Calu3 (cell line): Measurements from ENCODE around the gene CCND3. TPM values are rescaled to one million over a fixed set of nuclear protein-coding genes. Genes with fewer than 3 reads are reported as not detected.

Source experiments
- BruUV-seq: library from RNA; stranded (reverse); fragments of 400-500 nt; replicated peaks from 2 replicates; lab custom pipeline; 2021; lab: Mats Ljungman, UMichigan
- CTCF ChIA-PET: fragments of 300-600 bp; sonication (Branson Sonifier 250); formaldehyde crosslinking; loops from one replicate; lab custom pipeline; 2022; ENCODE audit warnings: antibody characterized with exemption; lab: Charles Lee
- DNase-seq: peaks from one replicate; pipeline ENCODE4 v3.0.0; 2022
- H3K27ac Mint-ChIP-seq: one replicate; pipeline ENCODE4 v1.8.0; 2022; ENCODE audit warnings: mixed read lengths; ENCODE audit not compliant: unreplicated experiment
- H3K27me3 Mint-ChIP-seq: one replicate; pipeline ENCODE4 v1.8.0; 2022; ENCODE audit warnings: mixed read lengths; ENCODE audit not compliant: unreplicated experiment
- H3K36me3 Mint-ChIP-seq: one replicate; pipeline ENCODE4 v1.8.0; 2022; ENCODE audit warnings: mild to moderate bottlenecking, moderate library complexity, mixed read lengths; ENCODE audit not compliant: insufficient read depth, unreplicated experiment
- H3K4me1 Mint-ChIP-seq: one replicate; pipeline ENCODE4 v1.8.0; 2022; ENCODE audit warnings: mild to moderate bottlenecking, low read depth, mixed read lengths; ENCODE audit not compliant: unreplicated experiment
- H3K4me3 Mint-ChIP-seq: one replicate; pipeline ENCODE4 v1.8.0; 2022; ENCODE audit warnings: mild to moderate bottlenecking, low read depth, moderate library complexity, mixed read lengths; ENCODE audit not compliant: unreplicated experiment
- H3K9me3 Mint-ChIP-seq: one replicate; pipeline ENCODE4 v1.8.0; 2022; ENCODE audit warnings: low read depth, mixed read lengths; ENCODE audit not compliant: unreplicated experiment
- CTCF ChIP-seq: fragments of 200-600 bp; IDR thresholded peaks from one replicate; pipeline ENCODE4 v1.8.0; 2022; ENCODE audit warnings: antibody characterized with exemption; ENCODE audit not compliant: unreplicated experiment
- intact Hi-C: fragments of 100-400 bp; cut with micrococcal nuclease; formaldehyde crosslinking; loops from one replicate; pipeline ENCODE4 v1.10.0; 2022; ENCODE audit not compliant: unreplicated experiment
- total RNA-seq: library from RNA; stranded (reverse); gene quantifications from 2 replicates; pipeline ENCODE4 v1.2.3, GENCODE V29; 2022

Gene CCND3
- total RNA-seq, 1 experiment from 2014 or later, result 77.4 TPM

- no peaks in the 10 kb centered on the region for H3K36me3 Mint-ChIP-seq
- no peak overlapping the region for H3K27ac Mint-ChIP-seq
- intact Hi-C loops, result no loop called here
- H3K4me3 Mint-ChIP-seq, result no peak overlapping the region
- no peaks in the 10 kb centered on the region for H3K27me3 Mint-ChIP-seq
- BruUV-seq, result no TSS peak
- H3K4me1 Mint-ChIP-seq, result peaks cover 18% of the 10 kb centered on the region
- no peaks in the 10 kb centered on the region for H3K9me3 Mint-ChIP-seq
- CTCF ChIA-PET, result no interaction called here
- no peak for TF ChIP-seq CTCF
- DNase-seq, result no peak
Observed at GRCh38 chr6:41975276-41975675, 33.7 kb upstream of the CCND3 start.

- Mint-ChIP-seq H3K4me3 (no peak overlapping the region), H3K27me3 (no peaks in the 10 kb centered on the region), H3K27ac (no peak overlapping the region), H3K4me1 (peaks cover 20% of the 10 kb centered on the region), H3K36me3 (no peaks in the 10 kb centered on the region), H3K9me3 (no peaks in the 10 kb centered on the region)
- BruUV-seq, result no TSS peak
- no peak for TF ChIP-seq CTCF
- DNase-seq, result no peak
- intact Hi-C loops, result no loop called here
- CTCF ChIA-PET, result no interaction called here
Observed at GRCh38 chr6:41974281-41974825, 32.7 kb upstream of the CCND3 start.

- DNase-seq, result no peak
- no TSS peak for BruUV-seq
- Mint-ChIP-seq H3K4me1 (peaks cover 21% of the 10 kb centered on the region), H3K27me3 (no peaks in the 10 kb centered on the region), H3K4me3 (no peak overlapping the region), H3K36me3 (no peaks in the 10 kb centered on the region), H3K27ac (no peak overlapping the region), H3K9me3 (no peaks in the 10 kb centered on the region)
- TF ChIP-seq CTCF, result no peak
- CTCF ChIA-PET, result no interaction called here
- intact Hi-C loops, result no loop called here
Observed at GRCh38 chr6:41972826-41973225, 31.2 kb upstream of the CCND3 start.

- TF ChIP-seq CTCF, result no peak
- H3K4me3 Mint-ChIP-seq, result no peak overlapping the region
Observed at GRCh38 chr6:41970436-41970846, 28.8 kb upstream of the CCND3 start.

More at GRCh38 chr6:41970436-41970846, 28.8 kb upstream of the CCND3 start:
- BruUV-seq, result no TSS peak
- Mint-ChIP-seq H3K27ac (no peak overlapping the region), H3K36me3 (peaks cover 6% of the 10 kb centered on the region), H3K27me3 (no peaks in the 10 kb centered on the region), H3K9me3 (no peaks in the 10 kb centered on the region), H3K4me1 (peaks cover 18% of the 10 kb centered on the region)
- DNase-seq, result no peak
- intact Hi-C loops, result no loop called here
- CTCF ChIA-PET, result no interaction called here
